Body of pancreas (tissue), 4 donors: Measurements from ENCODE around the gene ADGRD1.

Experiments
- POLR2A ChIP-seq, 3 donors: fragments of 450-650 bp; IDR thresholded peaks; one replicate each; pipeline ENCODE4 v1.6.1; 2016; ENCODE audit warnings: antibody characterized with exemption in 3 of 3, mild to moderate bottlenecking in 2 of 3
- TF ChIP-seq, protein P1 (sequence below), 7 experiments: fragments of 450-650 bp in 4 of 7; fragments of 200-600 bp in 3 of 7; sonication (generic) in 3 of 7; IDR thresholded peaks; one replicate each; pipeline ENCODE4 v1.5.1; 2016 to 2019; ENCODE audit warnings: antibody characterized with exemption in 7 of 7

- TF ChIP-seq, protein P1, sequence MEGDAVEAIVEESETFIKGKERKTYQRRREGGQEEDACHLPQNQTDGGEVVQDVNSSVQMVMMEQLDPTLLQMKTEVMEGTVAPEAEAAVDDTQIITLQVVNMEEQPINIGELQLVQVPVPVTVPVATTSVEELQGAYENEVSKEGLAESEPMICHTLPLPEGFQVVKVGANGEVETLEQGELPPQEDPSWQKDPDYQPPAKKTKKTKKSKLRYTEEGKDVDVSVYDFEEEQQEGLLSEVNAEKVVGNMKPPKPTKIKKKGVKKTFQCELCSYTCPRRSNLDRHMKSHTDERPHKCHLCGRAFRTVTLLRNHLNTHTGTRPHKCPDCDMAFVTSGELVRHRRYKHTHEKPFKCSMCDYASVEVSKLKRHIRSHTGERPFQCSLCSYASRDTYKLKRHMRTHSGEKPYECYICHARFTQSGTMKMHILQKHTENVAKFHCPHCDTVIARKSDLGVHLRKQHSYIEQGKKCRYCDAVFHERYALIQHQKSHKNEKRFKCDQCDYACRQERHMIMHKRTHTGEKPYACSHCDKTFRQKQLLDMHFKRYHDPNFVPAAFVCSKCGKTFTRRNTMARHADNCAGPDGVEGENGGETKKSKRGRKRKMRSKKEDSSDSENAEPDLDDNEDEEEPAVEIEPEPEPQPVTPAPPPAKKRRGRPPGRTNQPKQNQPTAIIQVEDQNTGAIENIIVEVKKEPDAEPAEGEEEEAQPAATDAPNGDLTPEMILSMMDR (IDR thresholded peaks at IDR 0.05) = no peak
- TF ChIP-seq POLR2A (IDR thresholded peaks at IDR 0.05) = no peak
Observed at GRCh38 chr12:131147293-131147692, 193.6 kb downstream of the ADGRD1 start.
